NCI-H460 (cell line): ENCODE measurements around the gene DLK1. TPM values are rescaled to one million over a fixed set of nuclear protein-coding genes. Genes with fewer than 3 reads are reported as not detected.

Source experiments
- DNase-seq: peaks from one replicate; pipeline ENCODE4 v3.0.0-alpha.2; 2016; ENCODE audit warnings: low read depth; ENCODE audit errors: extremely low read depth
- total RNA-seq: library from RNA; depleted of rRNA; stranded (reverse); fragments of >200 nt; shearing (Covaris generic); gene quantifications from 2 replicates; pipeline ENCODE4 v1.2.3, GENCODE V29; 2014

The DLK1 gene
- total RNA-seq, 1 experiment from 2014 or later = not detected

GRCh38 chr14:100749967-100750597, 23.4 kb downstream of the DLK1 start:
- no peak for DNase-seq

GRCh38 chr14:100750762-100751699, 24.3 kb downstream of the DLK1 start:
- no peak for DNase-seq

GRCh38 chr14:100754020-100754419, 27.3 kb downstream of the DLK1 start:
- no peak for DNase-seq

GRCh38 chr14:100755649-100756048, 29.0 kb downstream of the DLK1 start:
- DNase-seq = no peak

- DNase-seq = peak; percentile 39
Measured at GRCh38 chr14:100761481-100761880, 34.8 kb downstream of the DLK1 start.

- peak; percentile 72 for DNase-seq
Measured at GRCh38 chr14:100762089-100762515, 35.4 kb downstream of the DLK1 start.

- DNase-seq = no peak
Measured at GRCh38 chr14:100762901-100763300, 36.2 kb downstream of the DLK1 start.

GRCh38 chr14:100764471-100765115, 37.9 kb downstream of the DLK1 start:
- no peak for DNase-seq

GRCh38 chr14:100765296-100765695, 38.6 kb downstream of the DLK1 start:
- no peak for DNase-seq

GRCh38 chr14:100765991-100766390, 39.3 kb downstream of the DLK1 start:
- no peak for DNase-seq

- no peak for DNase-seq
Measured at GRCh38 chr14:100767003-100767787, 40.5 kb downstream of the DLK1 start.

GRCh38 chr14:100767788-100768536, 41.3 kb downstream of the DLK1 start:
- no peak for DNase-seq

GRCh38 chr14:100769035-100769939, 42.6 kb downstream of the DLK1 start:
- no peak for DNase-seq

GRCh38 chr14:100770046-100770445, 43.4 kb downstream of the DLK1 start:
- no peak for DNase-seq

GRCh38 chr14:100770605-100771120, 44.0 kb downstream of the DLK1 start:
- DNase-seq = no peak

GRCh38 chr14:100771121-100771800, 44.6 kb downstream of the DLK1 start:
- no peak for DNase-seq

- no peak for DNase-seq
Measured at GRCh38 chr14:100772607-100773165, 46.0 kb downstream of the DLK1 start.
